DOHH2 (cell line): ENCODE results near the gene KCNMA1.

ENCODE experiments used
- CTCF ChIP-seq: fragments of 200-600 bp; sonication (generic); IDR thresholded peaks from one replicate; pipeline ENCODE4 v1.5.1; 2014; ENCODE audit warnings: antibody characterized with exemption, mild to moderate bottlenecking, low read depth, low read length; ENCODE audit not compliant: poor library complexity, severe bottlenecking
- EZH2phosphoT487 ChIP-seq: fragments of 200-600 bp; sonication (generic); IDR thresholded peaks from 2 replicates; pipeline ENCODE4 v1.6.1; 2017; ENCODE audit warnings: borderline replicate concordance, mild to moderate bottlenecking, antibody characterized with exemption, low read length, moderate library complexity, mixed read lengths

GRCh38 chr10:77577666-77578229 is 59.9 kb downstream of the KCNMA1 start:
- TF ChIP-seq CTCF (no peak), EZH2phosphoT487 (no peak)
